Kidney epithelial cell (primary cell): Measurements from ENCODE around the gene PHLDA2. TPM values are rescaled to one million over a fixed set of nuclear protein-coding genes. Genes with fewer than 3 reads are reported as not detected.

Source experiments
- DNase-seq: peaks from one replicate; pipeline ENCODE4 v3.0.0-alpha.2; 2010; ENCODE audit warnings: low read depth
- H3K27me3 ChIP-seq: 2 replicates; pipeline ENCODE4 v1.6.0; 2011; ENCODE audit warnings: low read length; ENCODE audit not compliant: control insufficient read depth, insufficient read depth
- H3K36me3 ChIP-seq: 2 replicates; pipeline ENCODE4 v1.5.1; 2011; ENCODE audit warnings: low read length; ENCODE audit not compliant: control insufficient read depth, insufficient read depth
- H3K4me3 ChIP-seq: 2 replicates; pipeline ENCODE4 v1.5.1; 2011; ENCODE audit warnings: low read depth, mild to moderate bottlenecking, control low read depth, low read length
- CTCF ChIP-seq: IDR thresholded peaks from 2 replicates; pipeline ENCODE4 v1.5.1; 2011; ENCODE audit warnings: mild to moderate bottlenecking, moderate library complexity, low read length, control low read depth, inconsistent platforms; ENCODE audit not compliant: insufficient read depth, poor library complexity, severe bottlenecking
- total RNA-seq: library from RNA; depleted of rRNA; stranded (reverse); fragments of >200 nt; gene quantifications from 2 replicates; pipeline ENCODE4 v1.2.3, GENCODE V29; 2015

Gene PHLDA2
- total RNA-seq, 1 donor from 2014 or later: 32.8 TPM

DNA sequence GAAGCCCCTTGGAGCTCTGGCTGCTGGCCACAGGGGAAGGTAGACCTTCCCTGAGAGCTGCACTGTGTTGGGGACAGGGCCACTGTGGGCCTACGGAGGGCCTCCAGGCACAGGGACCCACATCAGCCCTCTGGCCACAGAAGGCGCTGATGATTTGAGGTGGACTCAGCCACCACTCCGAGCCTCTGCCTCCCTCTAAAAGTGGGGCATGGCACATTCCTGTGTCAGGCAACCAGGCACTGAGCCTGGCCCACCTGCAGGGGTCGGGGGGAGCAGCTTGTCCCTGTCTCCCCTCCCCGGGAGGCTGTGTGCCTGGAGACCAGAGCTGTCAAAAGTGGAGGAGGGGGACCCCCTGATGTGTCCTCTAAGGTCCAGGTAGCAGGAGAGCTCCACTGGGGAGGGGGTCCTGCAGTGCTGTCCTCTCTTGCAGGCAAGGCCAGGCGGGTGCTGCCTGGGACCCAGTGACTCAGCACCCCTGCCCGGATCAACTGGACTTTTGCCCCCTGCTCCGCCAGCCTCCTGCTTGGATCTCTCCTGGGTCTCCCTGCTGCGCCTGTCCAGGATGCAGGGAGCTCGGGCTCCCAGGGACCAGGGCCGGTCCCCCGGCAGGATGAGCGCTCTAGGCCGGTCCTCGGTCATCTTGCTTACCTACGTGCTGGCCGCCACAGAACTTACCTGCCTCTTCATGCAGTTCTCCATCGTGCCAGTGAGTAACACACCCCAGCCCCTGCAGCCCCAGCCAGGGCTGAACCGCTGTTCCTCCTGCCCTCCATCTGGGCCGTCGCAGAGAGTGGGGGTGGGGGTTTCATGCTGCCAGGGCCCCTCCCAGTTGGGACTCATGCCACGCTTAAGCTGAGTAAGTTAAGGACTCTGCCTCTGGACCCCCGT, 26.2 kb downstream of the PHLDA2 start:
- TF ChIP-seq CTCF: no peak
- H3K27me3 ChIP-seq: no peaks in the 10 kb centered on the region
- no peak for DNase-seq
- H3K36me3 ChIP-seq: no peaks in the 10 kb centered on the region
- H3K4me3 ChIP-seq: peak overlapping the region; percentile 56

GRCh38 chr11:2901854-2902783, 27.1 kb downstream of the PHLDA2 start:
- H3K36me3 ChIP-seq: no peaks in the 10 kb centered on the region
- peak; percentile 71 for DNase-seq
- TF ChIP-seq CTCF: no peak
- H3K27me3 ChIP-seq: no peaks in the 10 kb centered on the region
- H3K4me3 ChIP-seq: peak overlapping the region; percentile 56

GRCh38 chr11:2901196-2901796, 27.9 kb downstream of the PHLDA2 start:
- TF ChIP-seq CTCF: no peak
- no peak for DNase-seq
- Histone ChIP-seq H3K4me3 (peak overlapping the region; percentile 56), H3K27me3 (no peaks in the 10 kb centered on the region), H3K36me3 (no peaks in the 10 kb centered on the region)

- Histone ChIP-seq H3K36me3 (no peaks in the 10 kb centered on the region), H3K27me3 (no peaks in the 10 kb centered on the region), H3K4me3 (no peak overlapping the region)
- no peak for TF ChIP-seq CTCF
- DNase-seq: no peak
Observed at GRCh38 chr11:2899080-2899783, 30.0 kb downstream of the PHLDA2 start.

GRCh38 chr11:2898366-2899079, 30.7 kb downstream of the PHLDA2 start:
- Histone ChIP-seq H3K36me3 (no peaks in the 10 kb centered on the region), H3K4me3 (no peak overlapping the region), H3K27me3 (no peaks in the 10 kb centered on the region)
- TF ChIP-seq CTCF: no peak
- DNase-seq: peak; percentile 70
